Left renal cortex interstitium (tissue), 4 donors: ENCODE data around the gene MRPS10. TPM values are rescaled to one million over a fixed set of nuclear protein-coding genes. Genes with fewer than 3 reads are reported as not detected.

Experiments
- DNase-seq, 4 donors: peaks; one replicate each; pipeline ENCODE4 v3.0.0-alpha.2; 2013; ENCODE audit warnings: low read depth in 4 of 4, low spot score in 2 of 4, missing footprints in 1 of 4
- polyA plus RNA-seq, 4 donors: library from polyadenylated mRNA; unstranded; fragments of 120-200 nt; gene quantifications; one replicate each; pipeline ENCODE4 v1.2.1, GENCODE V29; 2013; ENCODE audit not compliant: insufficient read length in 4 of 4

MRPS10 gene
- polyA plus RNA-seq, 4 donors: 22.6 to 32.6 (median 30.9) TPM

DNA sequence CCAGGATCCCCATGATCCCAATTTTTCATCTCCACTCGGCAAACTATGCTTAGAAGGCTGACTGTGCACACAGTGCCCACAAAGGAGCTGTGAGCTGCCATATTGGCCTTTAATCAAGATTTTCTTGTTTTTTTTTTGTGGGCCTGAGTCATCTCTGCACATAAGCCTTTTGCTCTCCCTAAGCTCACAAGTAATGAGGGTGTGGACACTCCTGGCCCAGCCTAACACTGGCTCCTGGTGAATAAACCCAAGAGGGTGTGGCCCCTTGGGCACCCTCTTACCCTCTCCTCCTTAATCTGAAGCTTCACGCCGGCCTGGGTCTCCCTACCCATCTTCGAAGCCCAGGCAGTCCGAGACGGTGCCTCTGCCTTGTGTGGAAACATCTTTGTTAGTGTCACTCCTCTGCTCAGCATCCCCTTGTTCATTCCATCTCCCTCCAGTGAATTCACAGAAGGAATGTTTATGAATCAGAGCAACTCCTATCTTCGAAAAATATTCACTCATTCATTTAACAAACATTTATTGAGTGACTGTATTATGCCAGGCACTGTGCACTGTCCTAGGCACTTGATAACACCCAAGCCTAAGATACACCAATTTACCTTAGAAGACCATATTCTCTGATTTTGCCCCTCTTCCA is 22.2 kb upstream of the MRPS10 start:
- DNase-seq: no peak

GRCh38 chr6:42239333-42239732 is 21.7 kb upstream of the MRPS10 start:
- no peak for DNase-seq

- no peak for DNase-seq
These were observed 20.2 kb upstream of the MRPS10 start for GRCh38 chr6:42237857-42238256.

- DNase-seq: no peak
These were observed 19.2 kb upstream of the MRPS10 start for GRCh38 chr6:42236682-42237473.

- DNase-seq: no peak
These were observed 18.4 kb upstream of the MRPS10 start for GRCh38 chr6:42236030-42236429.

GRCh38 chr6:42232035-42232434 is 14.4 kb upstream of the MRPS10 start:
- DNase-seq: no peak

GRCh38 chr6:42230345-42231321 is 13.0 kb upstream of the MRPS10 start:
- no peak for DNase-seq

- no peak for DNase-seq
These were observed 12.0 kb upstream of the MRPS10 start for GRCh38 chr6:42229506-42230119.

DNA sequence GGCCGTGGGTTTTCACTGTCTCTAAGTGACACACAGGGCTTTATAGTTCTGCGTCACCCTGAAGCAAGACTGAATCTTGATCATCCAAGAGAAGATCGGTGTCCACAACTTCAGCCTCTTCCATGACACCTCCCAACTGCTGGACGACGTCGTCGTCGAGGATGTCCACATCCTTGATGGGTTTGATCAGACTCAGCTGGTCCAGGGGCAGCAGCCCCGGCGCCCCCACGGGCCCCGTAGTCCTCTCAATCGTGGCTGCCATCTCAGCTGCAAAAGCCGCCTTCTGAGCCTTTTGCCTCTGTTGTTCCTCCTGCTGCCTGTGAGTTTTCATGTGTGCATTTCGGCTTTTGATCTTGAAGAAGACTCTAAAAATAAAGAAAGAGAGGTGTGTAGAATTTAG is 10.6 kb upstream of the MRPS10 start:
- DNase-seq: no peak

GRCh38 chr6:42227173-42227850 is 9.7 kb upstream of the MRPS10 start:
- DNase-seq: no peak

- DNase-seq: peak in 1 of 4 donors; percentile 25
These were observed 9.0 kb upstream of the MRPS10 start for GRCh38 chr6:42226645-42227143.

DNA sequence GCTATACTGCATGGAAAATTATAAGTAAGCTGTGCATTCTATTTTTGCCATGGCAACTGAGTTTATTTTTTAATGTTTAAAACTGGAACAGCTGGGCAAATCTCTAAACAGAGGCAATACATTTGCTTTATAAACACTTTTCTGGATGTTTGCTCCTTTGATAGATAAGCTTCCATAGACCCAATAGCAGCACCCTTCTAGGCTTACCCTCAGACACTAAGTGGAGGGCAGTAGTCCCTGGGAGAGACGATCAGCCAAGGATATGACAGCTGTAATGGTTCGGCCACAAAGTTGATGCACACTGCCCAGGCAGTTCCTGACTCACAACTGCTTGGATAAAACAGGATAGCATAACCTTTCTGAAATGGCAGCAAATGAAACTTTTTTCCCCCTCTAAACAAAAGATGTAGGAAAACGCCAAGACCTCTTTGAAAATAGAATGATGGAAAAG is 8.5 kb upstream of the MRPS10 start:
- DNase-seq: no peak

DNA sequence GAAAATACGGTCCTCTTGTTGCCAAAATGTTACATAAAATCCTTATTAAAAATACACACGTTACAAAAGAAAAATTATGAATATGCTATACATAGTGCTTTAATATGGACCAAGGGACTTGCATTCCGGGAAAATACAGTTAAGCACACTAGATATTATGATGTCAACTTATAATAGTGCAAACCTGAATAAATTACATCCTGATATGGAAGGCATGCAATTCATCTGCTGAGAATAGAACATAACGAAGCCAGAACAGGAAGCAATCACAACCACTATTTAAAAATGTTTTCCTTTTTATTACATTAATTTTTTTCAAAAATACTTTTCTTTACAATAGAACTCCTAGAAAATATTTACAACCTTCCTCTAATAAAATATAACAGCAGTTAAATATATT is 7.8 kb upstream of the MRPS10 start:
- DNase-seq: no peak

DNA sequence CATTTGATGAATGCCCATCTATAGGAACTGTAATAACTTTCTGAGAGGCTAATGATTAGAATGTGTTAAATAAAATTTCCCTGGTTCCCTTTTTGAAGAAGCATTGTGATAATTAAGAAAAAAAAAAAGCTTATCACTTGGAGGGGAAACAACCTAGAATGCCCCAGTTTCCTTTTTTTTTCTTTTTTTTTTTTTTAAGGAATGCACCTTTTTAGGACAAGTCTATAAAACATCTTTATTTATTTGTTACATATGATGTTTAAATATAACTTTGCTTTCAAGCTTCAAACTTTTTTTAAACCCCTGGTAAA is 7.3 kb upstream of the MRPS10 start:
- no peak for DNase-seq

GRCh38 chr6:42224222-42225028 is 6.8 kb upstream of the MRPS10 start:
- no peak for DNase-seq

DNA sequence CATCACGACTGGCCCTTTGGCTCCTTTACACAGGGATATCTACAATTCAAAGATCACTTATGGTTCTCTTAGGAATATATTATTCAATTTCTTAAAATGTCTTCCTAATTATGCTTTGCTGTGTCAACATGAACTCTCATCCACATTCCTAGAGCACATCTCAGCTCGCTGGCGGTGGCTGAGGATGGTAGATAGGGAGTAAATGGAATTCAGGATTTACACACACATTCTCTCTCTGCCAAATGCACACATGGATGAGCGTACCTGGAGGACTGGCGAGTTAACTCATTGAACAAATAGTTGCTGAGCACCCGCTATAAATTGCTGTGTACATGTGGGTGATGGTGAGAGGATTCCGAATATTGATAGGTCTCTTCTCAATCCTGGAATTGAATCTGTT is 4.8 kb upstream of the MRPS10 start:
- DNase-seq: no peak

DNA sequence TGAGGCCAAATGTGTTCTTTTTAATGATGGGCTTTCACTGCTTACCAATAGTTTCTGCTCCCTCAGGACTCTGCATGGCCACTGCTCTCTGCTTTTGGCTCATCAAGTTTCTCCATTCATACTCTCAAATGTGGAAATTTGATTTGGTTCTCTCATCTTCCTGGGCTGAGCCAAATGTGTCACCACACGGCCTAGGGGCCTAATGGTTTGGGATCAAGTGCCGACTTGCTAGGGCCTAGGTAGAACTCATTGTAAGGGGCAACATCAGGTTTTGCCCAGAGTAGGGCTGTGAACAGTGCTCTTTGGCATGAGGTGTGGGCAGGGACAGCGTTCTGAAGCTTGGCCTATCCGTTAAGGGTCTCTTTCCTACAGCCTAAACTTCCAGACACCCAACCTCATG is 3.9 kb upstream of the MRPS10 start:
- DNase-seq: no peak

DNA sequence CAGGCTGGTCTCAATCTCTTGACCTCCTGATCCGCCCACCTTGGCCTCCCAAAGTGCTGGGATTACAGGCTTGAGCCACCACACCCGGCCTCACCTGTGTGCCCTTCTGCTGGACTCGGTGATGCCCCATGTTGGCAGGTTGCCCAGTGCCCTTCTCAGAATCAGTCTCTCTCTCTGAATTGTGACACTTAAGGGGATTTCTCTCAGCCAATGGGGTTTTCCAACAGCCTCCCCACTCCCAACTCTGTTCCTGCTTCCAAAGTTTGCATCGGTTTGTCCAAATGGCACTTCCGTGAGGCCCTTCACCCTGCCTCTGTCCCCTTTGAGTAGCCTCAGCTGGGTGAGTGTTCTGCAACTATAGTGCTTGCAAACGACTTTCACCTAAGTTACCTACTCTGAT is 3.1 kb upstream of the MRPS10 start:
- DNase-seq: no peak

DNA sequence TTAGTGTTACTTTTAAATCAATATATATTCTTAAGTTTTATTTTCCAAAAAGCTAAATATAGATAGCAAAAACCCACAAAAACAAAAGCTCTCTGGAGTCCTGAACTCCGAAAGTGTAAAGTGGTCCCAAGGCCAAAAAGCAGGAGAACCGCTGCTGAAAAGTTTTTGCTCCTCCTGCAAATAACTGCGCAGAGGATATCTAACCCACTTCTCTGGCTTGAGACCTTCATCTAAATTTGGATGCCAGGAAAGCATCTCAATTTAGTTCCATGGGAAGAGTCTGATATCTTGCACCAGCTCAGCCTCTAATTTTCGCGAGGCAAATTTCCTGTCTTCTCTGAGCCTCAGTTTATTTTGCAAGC is 523 bp downstream of the MRPS10 start:
- no peak for DNase-seq
